LHCN-M2 (cell line): ENCODE results near the gene GADD45GIP1. TPM values are rescaled to one million over a fixed set of nuclear protein-coding genes. Genes with fewer than 3 reads are reported as not detected.
A peak's percentile ranks its signal among the peaks of the same experiment; 100 is the strongest.
"Not testable (repeated sequence)": the region's sequence is repeated elsewhere in the genome, so short reads cannot be mapped to it uniquely, and the experiment has no call there.

ENCODE experiments used
- DNase-seq: peaks from one replicate; pipeline ENCODE4 v3.0.0-alpha.2; 2012; ENCODE audit warnings: low read depth
- total RNA-seq: library from RNA; depleted of rRNA; stranded (reverse); fragments of >200 nt; gene quantifications from 2 replicates; pipeline ENCODE4 v1.2.3, GENCODE V29; 2014

Gene GADD45GIP1
- total RNA-seq, 1 experiment from 2014 or later = 71.9 TPM

- DNase-seq = no peak
Measured at GRCh38 chr19:12959481-12959880, 2.5 kb upstream of the GADD45GIP1 start.

GRCh38 chr19:12957389-12957952 lies 448 bp upstream of the GADD45GIP1 start:
- DNase-seq = not testable (repeated sequence)

GRCh38 chr19:12955996-12956395 lies 1.0 kb downstream of the GADD45GIP1 start:
- DNase-seq = no peak

- not testable (repeated sequence) for DNase-seq
Measured at GRCh38 chr19:12955575-12955974, 1.4 kb downstream of the GADD45GIP1 start.

- no peak for DNase-seq
Measured at GRCh38 chr19:12954612-12954962, 2.4 kb downstream of the GADD45GIP1 start.

GRCh38 chr19:12953799-12954611 lies 3.0 kb downstream of the GADD45GIP1 start:
- DNase-seq = no peak

GRCh38 chr19:12953138-12953798 lies 3.8 kb downstream of the GADD45GIP1 start:
- DNase-seq = no peak

- peak; percentile 88 for DNase-seq
Measured at GRCh38 chr19:12952488-12953137, 4.4 kb downstream of the GADD45GIP1 start.

GRCh38 chr19:12952050-12952449 lies 5.0 kb downstream of the GADD45GIP1 start:
- DNase-seq = not testable (repeated sequence)

GRCh38 chr19:12949363-12950283 lies 7.4 kb downstream of the GADD45GIP1 start:
- DNase-seq = peak; percentile 39

GRCh38 chr19:12948612-12949362 lies 8.2 kb downstream of the GADD45GIP1 start:
- DNase-seq = no peak

GRCh38 chr19:12947702-12948611 lies 9.1 kb downstream of the GADD45GIP1 start:
- no peak for DNase-seq

GRCh38 chr19:12946731-12947496 lies 10.1 kb downstream of the GADD45GIP1 start:
- DNase-seq = no peak

GRCh38 chr19:12946092-12946721 lies 10.8 kb downstream of the GADD45GIP1 start:
- DNase-seq = peak; percentile 81

GRCh38 chr19:12945479-12946091 lies 11.4 kb downstream of the GADD45GIP1 start, which contains the start of gene RAD23A:
Gene RAD23A, plus strand, starts transcription at chr19:12945862. Its CDS starts 87 bp downstream, at chr19:12945949.
- peak; percentile 98 for DNase-seq

- DNase-seq = no peak
Measured at GRCh38 chr19:12944104-12944674, 12.8 kb downstream of the GADD45GIP1 start.
